Kidney (tissue), 14 donors: ENCODE results near the gene TMEM242. TPM values are rescaled to one million over a fixed set of nuclear protein-coding genes. Genes with fewer than 3 reads are reported as not detected.

Experiments used
- DNase-seq, 5 donors: peaks; one replicate each; pipeline ENCODE4 v3.0.0-alpha.2; 2013 to 2020
- FAIRE-seq: peaks from 2 replicates; lab custom pipeline; 2012; peaks lifted over from hg19 to GRCh38; lab: Jason Lieb, UNC
- H3K27ac ChIP-seq, 2 donors: one replicate each; pipeline ENCODE4 v1.7.0; 2013; ENCODE audit warnings: low read depth in 2 of 2, low read length in 2 of 2, inconsistent platforms in 1 of 2
- H3K27me3 ChIP-seq: one replicate; pipeline ENCODE4 v1.7.1; 2013; ENCODE audit warnings: low read length, inconsistent platforms; ENCODE audit not compliant: control insufficient read depth, insufficient read depth
- H3K36me3 ChIP-seq, 3 donors: one replicate each; pipeline versions ENCODE4 v1.7.0 to v1.7.1; 2013; ENCODE audit warnings: low read length in 3 of 3, control low read depth in 1 of 3, inconsistent platforms in 1 of 3; ENCODE audit not compliant: insufficient read depth in 3 of 3, control insufficient read depth in 2 of 3
- H3K4me1 ChIP-seq, 3 donors: one replicate each; pipeline versions ENCODE4 v1.7.0 to v1.7.1; 2013; ENCODE audit warnings: low read length in 3 of 3, inconsistent platforms in 1 of 3, low read depth in 1 of 3; ENCODE audit not compliant: control insufficient read depth in 2 of 3, insufficient read depth in 2 of 3
- H3K4me3 ChIP-seq, 3 donors: one replicate each; pipeline versions ENCODE4 v1.7.0 to v1.8.1; 2013; ENCODE audit warnings: low read length in 3 of 3, control low read depth in 1 of 3, inconsistent platforms in 1 of 3
- H3K9ac ChIP-seq, 3 donors: one replicate each; pipeline versions ENCODE4 v1.7.0 to v1.7.1; 2013; ENCODE audit warnings: low read length in 3 of 3, control low read depth in 1 of 3, inconsistent platforms in 1 of 3
- H3K9me3 ChIP-seq, 3 donors: one replicate each; pipeline versions ENCODE4 v1.7.0 to v1.7.1; 2013; ENCODE audit warnings: low read length in 3 of 3, control low read depth in 1 of 3, inconsistent platforms in 1 of 3; ENCODE audit not compliant: control insufficient read depth in 2 of 3, insufficient read depth in 1 of 3
- intact Hi-C: fragments of 100-400 bp; cut with DNase I; formaldehyde crosslinking; loops from one replicate; pipeline ENCODE4 v1.11.1; 2022
- polyA plus RNA-seq: library from polyadenylated mRNA; stranded (reverse); fragments of 350-450 nt; fragmentation: Illumina TruSeq; extraction: RNeasy Lipid Tissue Mini Kit (QIAGEN cat#74804); gene quantifications from one replicate; pipeline ENCODE4 v1.2.3, GENCODE V29; 2014; ENCODE audit warnings: low read depth, low replicate concordance; ENCODE audit not compliant: insufficient read depth
- total RNA-seq: library from RNA; stranded (reverse); fragmentation: NEBNext Ultra II Directional; extraction: Animal tissue kit (Norgen Biotek cat#: 25700); gene quantifications from one replicate; pipeline ENCODE4 v1.2.1, GENCODE V29; 2021
- TF ChIP-seq, protein P1 (sequence below): IDR thresholded peaks from 3 replicates; pipeline ENCODE4 v1.5.1; 2012; ENCODE audit warnings: mild to moderate bottlenecking, moderate library complexity, borderline replicate concordance; ENCODE audit not compliant: insufficient read depth; ENCODE audit errors: extremely low read depth
- donor health status: control.
- donor health status: control.
- donor health status: control.
- donor health status: control.
- donor health status: control.
- donor health status: DM: yes; HTN: yes; CAD: no.
- donor health status: Normal renal cell carcinoma (clear cell type).

The TMEM242 gene
- total and polyA plus RNA-seq, 2 donors from 2014 or later, result 14.2 to 14.3 TPM

DNA sequence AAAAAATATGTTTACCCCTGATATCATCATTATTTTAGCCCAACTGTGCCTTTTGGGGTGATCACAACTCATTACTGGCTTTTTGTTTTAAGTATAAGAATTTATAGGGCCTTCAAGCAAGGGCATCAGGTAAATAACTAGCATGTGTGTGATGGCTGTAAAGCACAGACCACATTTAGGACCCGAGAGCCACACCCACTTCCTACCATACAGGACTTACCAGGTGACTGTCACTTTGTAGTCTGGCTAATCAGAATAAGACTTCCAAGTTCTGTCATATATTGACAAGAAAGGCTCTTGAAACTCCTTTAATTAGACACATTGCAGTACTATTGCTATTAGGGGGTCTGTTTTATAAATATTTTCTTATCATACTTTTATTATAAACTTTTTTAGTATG, 31.1 kb downstream of the TMEM242 start:
- no peaks in the 10 kb centered on the region for H3K4me1 ChIP-seq
- no peak overlapping the region for H3K9ac ChIP-seq
- no peak overlapping the region for H3K27ac ChIP-seq
- H3K27me3 ChIP-seq, result no peaks in the 10 kb centered on the region
- TF ChIP-seq, protein P1, sequence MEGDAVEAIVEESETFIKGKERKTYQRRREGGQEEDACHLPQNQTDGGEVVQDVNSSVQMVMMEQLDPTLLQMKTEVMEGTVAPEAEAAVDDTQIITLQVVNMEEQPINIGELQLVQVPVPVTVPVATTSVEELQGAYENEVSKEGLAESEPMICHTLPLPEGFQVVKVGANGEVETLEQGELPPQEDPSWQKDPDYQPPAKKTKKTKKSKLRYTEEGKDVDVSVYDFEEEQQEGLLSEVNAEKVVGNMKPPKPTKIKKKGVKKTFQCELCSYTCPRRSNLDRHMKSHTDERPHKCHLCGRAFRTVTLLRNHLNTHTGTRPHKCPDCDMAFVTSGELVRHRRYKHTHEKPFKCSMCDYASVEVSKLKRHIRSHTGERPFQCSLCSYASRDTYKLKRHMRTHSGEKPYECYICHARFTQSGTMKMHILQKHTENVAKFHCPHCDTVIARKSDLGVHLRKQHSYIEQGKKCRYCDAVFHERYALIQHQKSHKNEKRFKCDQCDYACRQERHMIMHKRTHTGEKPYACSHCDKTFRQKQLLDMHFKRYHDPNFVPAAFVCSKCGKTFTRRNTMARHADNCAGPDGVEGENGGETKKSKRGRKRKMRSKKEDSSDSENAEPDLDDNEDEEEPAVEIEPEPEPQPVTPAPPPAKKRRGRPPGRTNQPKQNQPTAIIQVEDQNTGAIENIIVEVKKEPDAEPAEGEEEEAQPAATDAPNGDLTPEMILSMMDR, result no peak
- no peak overlapping the region for H3K4me3 ChIP-seq
- intact Hi-C loops, result no loop called here
- FAIRE-seq, result no peak
- no peaks in the 10 kb centered on the region for H3K9me3 ChIP-seq
- peaks cover 0 to 15% (median 0%) of the 10 kb centered on the region in 3 donors for H3K36me3 ChIP-seq
- DNase-seq, result no peak

DNA sequence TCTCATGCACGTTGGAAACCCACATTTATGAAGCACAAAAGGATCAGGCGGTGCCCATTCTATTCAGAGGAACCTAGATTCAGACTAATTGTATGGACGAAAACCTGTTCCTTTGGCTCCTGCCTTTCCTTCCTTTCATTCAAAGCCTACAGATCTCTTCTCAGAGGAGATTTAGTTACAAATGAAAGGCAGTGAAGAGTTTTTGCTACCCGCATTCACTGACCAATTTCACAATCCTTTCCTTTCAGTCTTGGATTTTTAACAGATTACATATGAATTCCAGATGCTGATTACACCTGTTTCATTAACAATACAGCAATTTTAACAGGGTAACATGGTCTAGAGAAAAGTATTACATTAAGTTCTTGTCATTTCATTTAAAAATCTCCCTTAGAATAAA, 32.0 kb downstream of the TMEM242 start:
- Histone ChIP-seq H3K9me3 (no peaks in the 10 kb centered on the region), H3K27me3 (no peaks in the 10 kb centered on the region), H3K4me1 (no peaks in the 10 kb centered on the region), H3K36me3 (peaks cover 0 to 15% (median 0%) of the 10 kb centered on the region in 3 donors), H3K27ac (no peak overlapping the region), H3K4me3 (no peak overlapping the region), H3K9ac (no peak overlapping the region)
- intact Hi-C loops, result no loop called here
- DNase-seq, result no peak
- TF ChIP-seq, protein P1, result no peak
- FAIRE-seq, result no peak

DNA sequence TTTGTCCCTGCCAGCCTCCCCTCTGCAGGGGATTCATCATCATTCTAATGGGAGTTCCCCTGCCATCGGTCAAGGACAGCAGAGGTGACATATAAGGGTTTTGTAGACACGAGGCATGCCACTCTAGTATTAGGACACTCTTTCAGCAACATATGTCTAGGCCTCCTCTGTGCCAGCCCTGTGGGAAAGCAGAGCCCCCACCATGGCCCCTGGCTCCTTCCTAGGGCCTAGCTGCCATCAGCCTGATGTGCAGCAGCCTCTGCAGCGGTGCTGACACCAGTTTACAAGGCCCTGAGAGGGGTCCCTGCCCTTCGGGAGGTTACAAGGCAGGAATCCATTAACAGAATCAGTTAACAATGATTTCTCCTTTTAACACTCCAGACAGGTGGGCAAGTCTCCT, 32.5 kb downstream of the TMEM242 start:
- no peak overlapping the region for H3K27ac ChIP-seq
- intact Hi-C loops, result no loop called here
- no peak overlapping the region for H3K4me3 ChIP-seq
- DNase-seq (no peak), FAIRE-seq (no peak)
- H3K36me3 ChIP-seq, result peaks cover 0 to 15% (median 0%) of the 10 kb centered on the region in 3 donors
- H3K9me3 ChIP-seq, result no peaks in the 10 kb centered on the region
- H3K4me1 ChIP-seq, result no peaks in the 10 kb centered on the region
- no peak overlapping the region for H3K9ac ChIP-seq
- TF ChIP-seq, protein P1, result no peak
- no peaks in the 10 kb centered on the region for H3K27me3 ChIP-seq

DNA sequence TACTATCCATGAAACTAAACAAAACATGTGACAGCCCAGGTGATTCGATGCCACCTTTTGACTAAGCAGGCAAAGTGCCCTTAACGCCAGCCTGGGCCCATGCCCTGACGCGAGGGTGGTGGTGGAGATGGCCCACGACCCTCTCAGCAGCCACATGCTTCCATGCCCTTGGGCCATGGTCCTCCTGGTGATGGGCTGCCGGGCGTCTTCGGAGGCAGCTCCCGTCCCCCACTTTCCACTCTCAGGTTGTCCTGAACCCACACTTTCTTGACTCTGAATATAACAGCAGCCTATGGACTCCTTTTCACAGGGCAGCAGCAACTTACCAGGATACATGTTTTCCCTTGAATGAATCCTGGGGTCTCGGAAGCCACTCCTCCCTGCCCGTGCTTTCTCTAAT, 33.6 kb downstream of the TMEM242 start:
- intact Hi-C loops, result no loop called here
- TF ChIP-seq, protein P1, result no peak
- Histone ChIP-seq H3K27me3 (no peaks in the 10 kb centered on the region), H3K36me3 (peaks cover 0 to 15% (median 0%) of the 10 kb centered on the region in 3 donors), H3K9me3 (no peaks in the 10 kb centered on the region), H3K9ac (no peak overlapping the region), H3K4me1 (no peaks in the 10 kb centered on the region), H3K27ac (no peak overlapping the region), H3K4me3 (no peak overlapping the region)
- FAIRE-seq (no peak), DNase-seq (peak in 1 of 5 donors; percentile 20)
